Activated naive CD8-positive, alpha-beta T cell treated with anti-CD3 and anti-CD28 coated beads, Interleukin-2, amount 50 U/mL, for 24 hours (primary cell): ENCODE data around the gene ASB14.
A peak's percentile ranks its signal among the peaks of the same experiment; 100 is the strongest.
"Not testable (repeated sequence)": the region's sequence is repeated elsewhere in the genome, so short reads cannot be mapped to it uniquely, and the experiment has no call there.

Source experiments
- ATAC-seq: fragments of 150-1000 bp; cut with Tn5 transposase; one replicate; pipeline ENCODE4 v1.10.0; 2021
- DNase-seq: peaks from one replicate; pipeline ENCODE4 v3.0.0; 2021
- H3K27ac Mint-ChIP-seq: one replicate; pipeline ENCODE4 v1.8.0; 2021; ENCODE audit warnings: mild to moderate bottlenecking, mixed read lengths
- H3K27me3 Mint-ChIP-seq: one replicate; pipeline ENCODE4 v1.8.0; 2021; ENCODE audit warnings: mixed read lengths
- H3K36me3 Mint-ChIP-seq: one replicate; pipeline ENCODE4 v1.8.0; 2021; ENCODE audit warnings: low read depth, mixed read lengths
- H3K4me1 Mint-ChIP-seq: one replicate; pipeline ENCODE4 v1.8.0; 2021; ENCODE audit warnings: mixed read lengths
- H3K4me3 Mint-ChIP-seq: one replicate; pipeline ENCODE4 v1.8.0; 2021; ENCODE audit warnings: mild to moderate bottlenecking, moderate library complexity, mixed read lengths
- H3K9me3 Mint-ChIP-seq: one replicate; pipeline ENCODE4 v1.8.0; 2021; ENCODE audit warnings: mixed read lengths

The ASB14 gene

DNA sequence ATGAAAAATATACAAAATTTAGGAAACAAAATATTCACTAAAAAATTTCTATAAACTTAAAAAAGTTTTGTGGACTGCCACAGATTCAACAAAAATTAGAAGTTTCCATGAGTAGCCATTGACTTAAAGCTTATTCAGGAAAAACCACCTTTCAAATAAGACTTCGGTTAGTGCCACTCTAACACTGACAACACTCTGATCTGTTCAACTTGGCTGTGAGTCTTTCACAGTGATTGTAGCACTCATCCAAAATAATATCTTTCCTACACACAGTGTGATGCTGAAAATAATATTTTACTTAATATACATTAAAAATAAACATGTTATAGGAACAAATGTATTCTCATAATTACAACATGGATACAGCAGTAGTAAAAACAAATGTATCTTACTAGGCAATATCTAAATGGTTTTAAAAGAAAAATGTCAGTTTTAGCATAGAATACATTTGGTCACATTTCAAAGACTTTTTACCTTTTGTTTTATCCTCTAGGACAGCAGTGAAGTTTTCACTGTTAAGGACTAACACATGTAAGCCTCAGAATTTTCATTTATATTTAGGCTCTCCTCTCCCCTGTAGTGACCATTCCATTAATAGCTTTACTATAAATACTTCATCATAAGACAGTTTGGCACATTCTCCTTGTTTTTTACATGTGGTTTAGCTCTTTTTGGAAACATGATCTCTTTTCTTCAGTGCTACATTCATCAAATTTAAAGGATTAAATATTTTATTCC, at the start of gene ASB14:
Gene ASB14, minus strand, starts transcription at position 527 of the 738 bp plus-strand sequence. CDS start 652 bp downstream, outside the sequence.
- H3K4me1 Mint-ChIP-seq, result no peaks in the 10 kb centered on the region
- DNase-seq, result no peak
- H3K27me3 Mint-ChIP-seq, result peaks cover 14% of the 10 kb centered on the region
- ATAC-seq, result no peak
- no peaks in the 10 kb centered on the region for H3K9me3 Mint-ChIP-seq
- no peak within 1 kb of the TSS for H3K4me3 Mint-ChIP-seq
- no peak within 1 kb of the TSS for H3K27ac Mint-ChIP-seq
- no peaks in the 10 kb centered on the region for H3K36me3 Mint-ChIP-seq

DNA sequence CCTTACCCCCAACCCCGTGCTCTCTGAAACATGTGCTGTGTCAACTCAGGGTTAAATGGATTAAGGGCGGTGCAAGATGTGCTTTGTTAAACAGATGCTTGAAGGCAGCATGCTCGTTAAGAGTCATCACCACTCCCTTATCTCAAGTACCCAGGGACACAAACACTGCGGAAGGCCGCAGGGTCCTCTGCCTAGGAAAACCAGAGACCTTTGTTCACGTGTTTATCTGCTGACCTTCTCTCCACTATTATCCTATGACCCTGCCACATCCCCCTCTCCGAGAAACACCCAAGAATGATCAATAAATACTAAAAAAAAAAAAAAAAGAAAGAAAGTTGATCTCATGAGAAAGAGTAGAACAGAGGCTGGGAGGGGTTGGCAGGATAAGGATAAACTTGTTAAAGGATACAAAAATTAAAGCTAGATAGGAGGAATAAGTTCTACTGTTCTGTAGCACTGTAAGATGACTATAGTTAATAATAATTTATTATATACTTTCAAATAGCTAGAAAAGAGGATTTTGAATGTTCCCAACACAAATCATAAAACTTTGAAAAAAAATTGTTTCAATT, 46.7 kb upstream of the ASB14 start:
- not testable (repeated sequence) for H3K9me3 Mint-ChIP-seq, H3K27ac Mint-ChIP-seq, H3K36me3 Mint-ChIP-seq, DNase-seq, H3K4me1 Mint-ChIP-seq, ATAC-seq, H3K27me3 Mint-ChIP-seq, H3K4me3 Mint-ChIP-seq

DNA sequence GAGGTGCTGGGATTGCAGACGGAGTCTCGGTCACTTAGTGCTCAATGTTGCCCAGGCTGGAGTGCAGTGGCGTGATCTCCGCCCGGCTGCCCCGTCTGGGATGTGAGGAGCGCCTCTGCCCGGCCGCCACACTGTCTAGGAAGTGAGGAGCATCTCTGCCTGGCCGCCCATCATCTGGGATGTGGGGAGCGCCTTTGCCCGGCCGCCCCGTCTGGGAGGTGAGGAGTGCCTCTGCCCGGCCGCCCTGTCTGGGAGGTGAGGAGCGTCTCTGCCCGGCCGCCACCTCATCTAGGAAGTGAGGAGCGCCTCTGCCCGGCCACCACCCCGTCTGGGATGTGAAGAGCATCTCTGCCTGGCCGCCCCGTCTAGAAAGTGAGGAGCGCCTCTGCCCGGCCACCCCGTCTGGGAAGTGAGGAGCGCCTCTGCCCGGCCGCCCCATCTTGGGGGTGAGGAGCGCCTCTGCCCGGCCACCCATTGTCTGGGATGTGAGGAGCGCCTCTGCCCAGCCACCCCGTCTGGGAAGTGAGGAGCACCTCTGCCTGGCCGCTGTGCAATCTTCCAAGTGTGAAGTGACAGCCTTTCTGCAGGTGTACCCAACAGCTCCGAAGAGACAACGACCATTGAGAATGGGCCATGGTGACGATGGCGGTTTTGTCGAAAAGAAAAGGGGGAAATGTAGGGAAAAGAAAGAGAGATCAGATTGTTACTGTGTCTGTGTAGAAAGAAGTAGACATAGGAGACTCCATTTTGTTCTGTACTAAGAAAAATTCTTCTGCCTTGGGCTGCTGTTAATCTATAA, 46.0 kb upstream of the ASB14 start:
- H3K27me3 Mint-ChIP-seq, H3K36me3 Mint-ChIP-seq, H3K9me3 Mint-ChIP-seq: not testable (repeated sequence)

DNA sequence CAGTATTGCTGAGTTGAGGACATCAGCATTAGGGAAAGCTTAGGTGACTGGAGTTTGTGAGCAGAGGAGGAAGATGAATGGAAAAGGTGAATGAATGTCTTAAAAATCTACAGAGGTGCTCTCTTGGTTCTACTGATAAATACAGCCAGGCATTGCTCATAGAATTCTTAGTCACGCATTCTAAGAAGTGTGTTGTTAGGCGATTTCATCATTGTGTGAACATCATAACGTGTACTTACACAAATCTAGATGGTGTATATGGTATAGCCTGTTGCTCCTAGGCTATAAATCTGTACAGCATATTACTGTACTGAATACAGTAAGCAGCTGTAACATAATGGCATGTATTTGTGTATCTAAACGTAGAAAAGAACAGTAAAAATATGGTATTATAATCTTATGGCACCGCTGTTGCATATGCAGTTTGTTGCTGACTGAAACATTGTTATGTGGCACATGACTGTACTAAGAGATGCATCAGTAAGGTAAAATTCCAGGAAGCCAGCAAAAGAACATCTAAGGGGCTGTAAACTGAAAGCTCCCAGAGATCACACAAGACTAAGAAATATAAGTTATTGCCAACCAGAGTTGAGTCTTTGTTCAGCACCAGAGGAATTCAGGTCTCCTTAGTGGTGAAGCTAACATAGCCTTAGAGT, 42.9 kb upstream of the ASB14 start:
- ATAC-seq, result no peak
- H3K36me3 Mint-ChIP-seq, result no peaks in the 10 kb centered on the region
- DNase-seq, result no peak
- no peak overlapping the region for H3K4me3 Mint-ChIP-seq
- H3K27me3 Mint-ChIP-seq, result peaks cover 5% of the 10 kb centered on the region
- no peaks in the 10 kb centered on the region for H3K4me1 Mint-ChIP-seq
- no peaks in the 10 kb centered on the region for H3K9me3 Mint-ChIP-seq
- H3K27ac Mint-ChIP-seq, result no peak overlapping the region

More for the DNA sequence above, 46.0 kb upstream of the ASB14 start:
- DNase-seq, ATAC-seq, H3K4me3 Mint-ChIP-seq, H3K27ac Mint-ChIP-seq, H3K4me1 Mint-ChIP-seq: not testable (repeated sequence)

DNA sequence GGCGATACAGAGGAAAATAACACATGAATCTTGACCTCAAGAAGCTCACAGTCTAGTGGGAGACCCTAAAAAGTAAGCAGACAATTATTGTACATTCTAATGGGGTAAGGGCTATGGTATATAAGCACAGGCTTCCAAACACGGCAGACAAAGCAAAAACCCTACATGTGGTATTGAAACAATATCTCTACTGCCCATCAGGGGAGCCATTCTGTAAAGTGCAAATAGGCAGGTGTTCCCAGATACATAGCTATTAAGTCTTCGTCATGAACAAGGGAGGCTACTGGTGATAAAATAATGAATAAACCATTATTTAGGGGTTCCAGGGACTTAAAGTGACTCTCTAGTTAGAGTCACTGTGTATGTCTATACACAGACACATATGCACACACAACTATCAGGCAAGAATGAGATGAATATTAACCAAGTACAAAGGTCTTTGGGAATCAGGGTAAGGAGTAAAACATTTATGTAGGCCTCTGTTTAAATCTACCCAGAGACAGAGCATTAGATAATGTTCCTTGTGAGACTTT, 38.7 kb upstream of the ASB14 start:
- Mint-ChIP-seq H3K27me3 (peaks cover 6% of the 10 kb centered on the region), H3K9me3 (peaks cover 3% of the 10 kb centered on the region), H3K4me1 (no peaks in the 10 kb centered on the region), H3K4me3 (no peak overlapping the region), H3K36me3 (no peaks in the 10 kb centered on the region), H3K27ac (no peak overlapping the region)
- no peak for ATAC-seq
- DNase-seq, result no peak

DNA sequence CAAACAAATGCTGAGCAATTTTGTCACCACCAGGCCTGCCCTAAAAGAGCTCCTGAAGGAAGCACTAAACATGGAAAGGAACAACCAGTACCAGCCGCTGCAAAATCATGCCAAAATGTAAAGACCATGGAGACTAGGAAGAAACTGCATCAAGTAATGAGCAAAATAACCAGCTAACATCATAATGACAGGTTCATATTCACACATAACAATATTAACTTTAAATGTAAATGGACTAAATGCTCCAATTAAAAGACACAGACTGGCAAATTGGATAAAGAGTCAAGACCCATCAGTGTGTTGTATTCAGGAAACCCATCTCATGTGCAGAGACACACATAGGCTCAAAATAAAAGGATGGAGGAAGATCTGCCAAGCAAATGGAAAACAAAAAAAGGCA, 34.0 kb upstream of the ASB14 start:
- H3K27me3 Mint-ChIP-seq, H3K4me1 Mint-ChIP-seq, H3K27ac Mint-ChIP-seq, H3K36me3 Mint-ChIP-seq, H3K4me3 Mint-ChIP-seq, H3K9me3 Mint-ChIP-seq, ATAC-seq, DNase-seq: not testable (repeated sequence)

DNA sequence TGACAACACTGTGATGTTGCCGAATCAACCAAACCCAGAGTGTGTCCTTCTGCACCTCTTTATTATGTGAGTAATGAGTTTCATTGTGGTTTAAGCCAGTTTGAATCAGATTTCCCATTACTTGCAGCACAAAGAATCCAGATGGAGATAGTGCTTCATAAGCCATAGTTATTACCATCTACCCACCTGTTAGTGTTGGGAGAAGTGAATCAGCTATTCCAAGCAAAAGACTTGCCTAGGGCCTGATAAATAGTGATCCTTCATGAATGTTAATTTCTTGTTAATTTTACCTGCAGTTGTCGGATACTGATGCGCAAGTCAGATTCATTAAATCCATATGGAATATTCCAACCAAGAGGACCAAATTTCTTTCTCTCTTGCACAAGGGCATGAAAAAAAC, 21.7 kb upstream of the ASB14 start:
- Mint-ChIP-seq H3K27me3 (peaks cover 21% of the 10 kb centered on the region), H3K4me3 (no peak overlapping the region), H3K9me3 (peaks cover 5% of the 10 kb centered on the region), H3K36me3 (no peaks in the 10 kb centered on the region), H3K27ac (no peak overlapping the region), H3K4me1 (no peaks in the 10 kb centered on the region)
- DNase-seq (no peak), ATAC-seq (peak; percentile 43)

DNA sequence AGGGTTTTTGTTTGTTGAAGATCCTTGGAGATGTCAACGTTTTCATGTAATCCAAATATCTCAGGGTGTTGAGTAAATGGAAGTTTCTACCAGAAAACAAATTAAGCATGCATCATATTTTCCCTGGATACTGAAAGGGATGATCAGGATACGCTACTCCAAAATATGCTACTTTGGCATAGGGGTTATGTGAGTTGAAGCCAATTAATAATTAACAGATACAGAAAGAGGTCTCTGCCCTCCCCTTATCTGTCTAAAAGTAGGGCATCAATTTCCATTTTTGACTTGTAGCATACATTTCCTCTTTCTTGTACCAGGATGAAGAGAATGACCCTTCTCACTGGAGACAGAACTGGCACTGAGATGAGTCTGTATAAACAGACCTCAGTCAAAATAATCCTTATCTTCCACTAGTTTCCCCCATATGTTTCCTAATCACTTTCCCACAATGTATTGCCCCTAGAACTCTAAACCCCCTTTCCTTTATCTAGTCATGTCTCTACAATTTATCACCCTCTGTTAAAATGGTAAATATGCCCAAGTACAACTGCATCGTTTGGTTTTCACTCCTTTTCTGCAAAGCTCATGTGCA, 17.4 kb upstream of the ASB14 start:
- no peaks in the 10 kb centered on the region for H3K27me3 Mint-ChIP-seq
- DNase-seq (no peak), ATAC-seq (no peak)
- no peaks in the 10 kb centered on the region for H3K9me3 Mint-ChIP-seq
- H3K27ac Mint-ChIP-seq, result no peak overlapping the region
- H3K36me3 Mint-ChIP-seq, result no peaks in the 10 kb centered on the region
- H3K4me1 Mint-ChIP-seq, result no peaks in the 10 kb centered on the region
- H3K4me3 Mint-ChIP-seq, result no peak overlapping the region

DNA sequence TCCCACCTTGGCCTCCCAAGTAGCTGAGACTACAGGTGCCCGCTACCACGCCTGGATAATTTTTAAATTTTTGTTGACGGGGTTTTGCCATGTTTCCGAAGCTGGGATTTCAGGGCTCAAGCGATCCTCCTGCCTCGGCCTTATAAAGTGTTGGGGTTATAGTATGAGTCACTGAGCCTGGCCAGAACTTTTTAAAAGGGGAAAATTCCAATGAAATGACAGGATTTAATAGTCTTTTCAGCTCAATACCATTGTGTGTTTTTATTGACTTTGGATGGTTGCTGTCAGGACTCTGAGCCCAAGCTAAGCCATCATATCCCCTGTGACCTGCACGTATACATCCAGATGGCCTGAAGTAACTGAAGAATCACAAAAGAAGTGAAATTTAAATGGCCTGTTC, 11.0 kb upstream of the ASB14 start:
- DNase-seq, result not testable (repeated sequence)

DNA sequence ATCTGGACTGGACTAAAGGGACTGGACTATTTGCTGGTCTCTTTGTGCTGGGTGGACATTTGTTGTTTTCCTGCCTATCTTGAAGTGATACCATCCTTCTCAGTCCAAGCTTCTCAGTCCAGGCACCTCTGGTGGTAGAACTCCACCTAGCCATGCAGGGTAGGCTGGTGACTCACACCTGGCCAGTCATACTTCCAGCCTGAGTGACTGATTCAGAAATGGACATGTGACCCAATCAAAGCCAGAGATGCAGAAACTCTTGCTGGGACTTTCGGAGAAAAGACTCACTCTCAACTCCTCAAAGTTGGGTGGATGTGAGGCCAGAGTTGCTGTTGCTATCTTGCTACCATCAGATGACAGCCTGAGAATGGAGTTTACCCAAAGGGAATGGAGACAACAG, 5.6 kb upstream of the ASB14 start:
- Mint-ChIP-seq H3K36me3 (no peaks in the 10 kb centered on the region), H3K4me1 (no peaks in the 10 kb centered on the region), H3K4me3 (no peak overlapping the region), H3K27ac (no peak overlapping the region), H3K27me3 (peaks cover 15% of the 10 kb centered on the region), H3K9me3 (no peaks in the 10 kb centered on the region)
- no peak for DNase-seq
- peak; percentile 63 for ATAC-seq

More for the DNA sequence above, 11.0 kb upstream of the ASB14 start:
- not testable (repeated sequence) for H3K4me1 Mint-ChIP-seq, H3K9me3 Mint-ChIP-seq, H3K27me3 Mint-ChIP-seq, H3K4me3 Mint-ChIP-seq, H3K27ac Mint-ChIP-seq, H3K36me3 Mint-ChIP-seq, ATAC-seq

DNA sequence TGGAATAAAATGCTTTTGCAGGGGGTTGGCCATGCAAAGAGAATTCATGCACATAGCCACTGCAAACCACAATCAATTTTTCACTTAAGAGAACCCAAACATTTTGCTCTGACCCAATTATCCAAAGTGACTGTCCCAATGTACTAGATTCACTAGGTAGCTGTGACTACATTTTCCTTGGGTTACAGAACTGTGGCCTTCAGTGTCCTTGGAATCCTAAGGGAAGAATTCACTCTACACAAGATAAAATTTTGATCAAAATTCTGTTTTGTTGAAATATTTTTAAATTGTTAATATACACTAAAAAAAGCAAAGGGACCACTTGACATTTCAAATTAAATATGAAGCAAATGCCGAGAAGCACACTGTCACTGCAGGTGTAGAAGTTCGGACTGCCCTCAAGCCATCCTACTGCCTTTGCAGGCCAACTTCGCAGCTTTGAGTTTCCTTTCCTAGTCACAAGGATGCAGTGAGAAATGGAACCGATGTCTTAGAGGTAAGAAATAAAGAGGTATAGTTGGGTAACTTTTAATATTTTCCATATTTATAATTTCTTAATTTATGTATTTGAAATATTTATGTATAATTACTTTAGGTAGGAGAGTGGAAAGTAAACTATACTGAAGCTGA, 527 bp upstream of the ASB14 start:
- Mint-ChIP-seq H3K4me1 (no peaks in the 10 kb centered on the region), H3K27me3 (peaks cover 14% of the 10 kb centered on the region), H3K27ac (no peak overlapping the region), H3K9me3 (no peaks in the 10 kb centered on the region), H3K4me3 (no peak overlapping the region), H3K36me3 (no peaks in the 10 kb centered on the region)
- ATAC-seq (no peak), DNase-seq (no peak)

DNA sequence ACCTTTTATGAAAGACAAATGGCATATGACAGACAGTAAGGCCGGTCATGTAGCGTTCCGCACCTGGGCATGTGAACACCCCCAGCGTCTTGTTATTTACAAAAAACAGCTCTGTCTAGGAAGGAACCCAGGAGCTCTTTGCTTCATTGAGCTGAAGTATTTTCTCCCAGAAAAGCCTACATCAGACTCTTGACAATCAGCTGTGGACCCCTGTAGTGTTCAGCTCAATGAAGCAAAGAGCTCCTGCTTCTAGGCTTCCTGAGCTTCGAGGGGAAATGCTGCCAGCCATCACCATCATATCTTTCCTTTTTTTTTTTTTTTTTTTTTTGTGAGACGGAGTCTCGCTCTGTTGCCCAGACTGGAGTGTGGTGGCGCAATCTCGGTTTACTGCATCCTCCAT, 4.1 kb downstream of the ASB14 start:
- ATAC-seq, result no peak
- Mint-ChIP-seq H3K27ac (no peak overlapping the region), H3K4me1 (no peaks in the 10 kb centered on the region), H3K36me3 (no peaks in the 10 kb centered on the region), H3K4me3 (no peak overlapping the region), H3K27me3 (peaks cover 6% of the 10 kb centered on the region), H3K9me3 (no peaks in the 10 kb centered on the region)
- no peak for DNase-seq

DNA sequence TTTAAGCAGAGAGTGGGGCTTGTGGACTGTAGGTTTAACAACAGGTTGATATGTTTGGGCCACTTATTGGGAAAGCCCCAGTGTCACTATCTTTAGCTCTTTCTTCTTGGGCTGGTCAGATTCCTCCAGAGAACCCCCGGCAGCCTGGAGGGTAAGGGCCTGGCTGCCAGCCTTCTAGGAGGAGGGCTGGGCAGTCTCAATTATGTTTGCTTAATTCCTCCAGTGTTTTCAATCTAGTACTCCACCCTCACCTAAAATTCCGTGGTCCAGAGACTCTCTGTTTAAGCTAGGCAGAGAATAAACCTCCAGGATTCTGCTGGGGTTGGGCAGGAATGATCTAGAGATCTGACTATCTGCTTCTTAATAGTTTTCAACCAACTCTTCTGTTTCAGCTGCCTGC, 5.3 kb downstream of the ASB14 start:
- no peak overlapping the region for H3K4me3 Mint-ChIP-seq
- DNase-seq (no peak), ATAC-seq (no peak)
- peaks cover 6% of the 10 kb centered on the region for H3K27me3 Mint-ChIP-seq
- H3K4me1 Mint-ChIP-seq, result no peaks in the 10 kb centered on the region
- no peak overlapping the region for H3K27ac Mint-ChIP-seq
- no peaks in the 10 kb centered on the region for H3K36me3 Mint-ChIP-seq
- no peaks in the 10 kb centered on the region for H3K9me3 Mint-ChIP-seq

DNA sequence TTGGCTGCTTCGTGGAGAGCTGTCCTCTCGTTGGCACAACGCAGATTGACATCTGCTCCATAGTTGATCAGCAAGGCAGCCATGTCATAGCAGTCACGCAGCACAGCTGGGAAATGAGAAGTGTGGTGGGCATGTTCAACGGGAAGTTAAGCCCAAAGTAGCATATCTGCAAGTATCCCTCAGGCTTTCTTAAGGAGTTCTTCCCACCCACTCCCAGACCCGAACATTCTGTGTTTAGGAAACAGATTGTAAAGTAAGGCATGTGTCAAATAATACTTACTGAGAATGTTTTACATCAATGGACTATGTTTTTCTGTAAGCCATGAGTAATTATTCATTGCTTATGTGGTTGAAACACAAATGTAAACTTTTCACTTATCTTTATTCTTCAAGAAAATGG, 9.2 kb downstream of the ASB14 start:
- H3K27me3 Mint-ChIP-seq, result no peaks in the 10 kb centered on the region
- no peak overlapping the region for H3K27ac Mint-ChIP-seq
- peaks cover 2% of the 10 kb centered on the region for H3K36me3 Mint-ChIP-seq
- H3K9me3 Mint-ChIP-seq, result peaks cover 4% of the 10 kb centered on the region
- no peak overlapping the region for H3K4me3 Mint-ChIP-seq
- DNase-seq, result no peak
- H3K4me1 Mint-ChIP-seq, result no peaks in the 10 kb centered on the region
- no peak for ATAC-seq
